ENCODE measurements around the gene DGKI. TPM values are rescaled to one million over a fixed set of nuclear protein-coding genes. Genes with fewer than 3 reads are reported as not detected.

The DGKI gene
- total RNA-seq, 1 donor from 2014 or later = 3.3 TPM

- DNase-seq (ENCODE audit: low spot score) = no peak
Observed at GRCh38 chr7:137871170-137871915, 24.6 kb upstream of the DGKI start.

DNA sequence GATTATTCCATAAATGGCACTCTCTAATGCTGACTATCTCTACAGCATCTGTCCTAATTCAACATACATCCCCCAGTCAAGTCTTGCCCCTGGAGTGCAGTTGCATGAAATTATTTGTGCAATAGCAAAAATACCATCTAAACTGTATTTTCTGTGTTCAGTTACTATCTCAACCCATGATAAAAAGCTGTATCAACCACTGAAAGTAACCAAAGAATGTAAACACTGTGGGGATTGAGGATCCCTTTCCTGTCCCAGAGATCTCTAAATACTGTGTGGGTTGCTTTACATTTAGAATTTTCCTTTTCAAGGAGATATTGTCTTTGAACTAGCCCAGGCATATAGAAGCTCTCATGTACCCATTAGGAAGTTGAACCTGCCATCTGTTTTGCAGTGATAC, 23.9 kb upstream of the DGKI start:
- no peak for DNase-seq (ENCODE audit: low spot score)

- DNase-seq (ENCODE audit: low spot score) = no peak
Observed at GRCh38 chr7:137870078-137870477, 23.3 kb upstream of the DGKI start.

GRCh38 chr7:137869260-137869659, 22.5 kb upstream of the DGKI start:
- no peak for DNase-seq (ENCODE audit: low spot score)

DNA sequence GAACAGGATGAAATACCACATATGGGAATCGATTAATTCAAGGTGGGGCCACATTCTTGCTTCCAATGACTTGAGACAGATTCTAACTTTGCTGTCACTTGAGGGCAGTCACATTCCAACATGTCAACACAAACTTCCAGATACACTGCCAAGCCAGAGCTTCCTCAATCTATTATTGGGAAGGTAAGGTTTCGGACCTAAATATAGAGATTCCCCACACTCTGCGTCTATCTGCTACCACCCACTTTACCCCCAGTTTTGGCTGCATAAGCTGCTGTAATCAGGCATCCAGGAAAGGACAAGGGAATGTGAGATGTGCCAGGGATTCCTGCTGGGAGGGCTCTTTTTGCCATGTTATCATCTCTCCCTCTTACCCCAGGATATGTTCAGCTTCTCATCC, 20.5 kb upstream of the DGKI start:
- no peak for DNase-seq (ENCODE audit: low spot score)

DNA sequence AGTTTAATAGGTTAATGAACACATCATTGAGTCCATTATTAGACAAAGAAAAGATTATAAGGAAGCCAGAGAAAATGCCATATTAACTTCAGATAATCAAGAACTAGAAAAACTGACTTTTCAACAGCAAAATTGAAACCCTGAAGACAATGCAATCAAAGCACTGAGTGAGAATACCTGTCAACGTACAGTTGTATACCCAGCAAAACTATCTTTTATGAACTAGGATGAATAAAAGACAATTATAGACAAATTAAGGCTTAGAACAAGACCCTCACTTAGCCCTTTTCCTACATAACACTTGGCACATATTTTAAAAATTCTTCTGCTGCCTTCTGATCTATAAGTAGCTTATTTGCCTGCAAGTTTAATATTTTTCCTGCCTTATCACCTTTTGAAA, 19.0 kb upstream of the DGKI start:
- DNase-seq (ENCODE audit: low spot score) = no peak

DNA sequence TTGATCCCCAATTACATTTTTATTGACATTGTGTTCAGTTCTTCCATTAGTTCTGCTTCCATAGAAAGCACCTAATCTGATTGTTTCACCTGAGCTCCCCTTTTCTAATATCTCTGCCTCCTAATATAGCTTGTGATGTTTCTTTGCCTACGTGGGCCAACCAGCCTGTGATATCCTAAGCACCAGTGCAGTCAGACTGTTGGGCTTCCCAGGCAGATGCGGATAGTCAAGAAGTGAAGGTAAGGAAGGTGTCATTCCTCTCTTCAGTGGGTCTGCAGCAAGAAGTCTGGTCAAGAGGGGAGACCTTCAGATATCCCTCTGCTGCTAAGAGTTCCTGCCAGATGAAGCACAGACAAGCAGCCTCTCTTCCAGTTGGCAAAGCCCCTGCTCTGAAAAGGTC, 16.2 kb upstream of the DGKI start:
- DNase-seq (ENCODE audit: low spot score) = no peak

DNA sequence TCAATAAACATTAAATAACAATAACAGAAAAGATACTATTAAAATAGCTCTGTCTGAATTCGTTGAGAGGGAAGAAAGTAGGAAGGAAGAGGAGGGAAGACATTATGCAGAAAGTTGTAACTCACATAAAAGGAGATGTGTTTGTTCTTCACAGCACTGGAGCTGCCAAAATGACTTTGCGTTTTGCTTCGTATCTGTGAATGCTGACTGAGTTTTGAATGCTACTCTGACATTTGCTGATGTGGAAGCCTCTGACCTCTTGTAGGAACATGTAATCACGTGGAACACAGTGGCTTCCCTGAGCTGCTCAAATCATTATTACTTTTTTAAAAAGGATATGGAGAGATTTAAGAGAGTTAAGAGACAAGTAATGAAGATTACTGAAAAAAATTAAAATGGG, 15.6 kb upstream of the DGKI start:
- no peak for DNase-seq (ENCODE audit: low spot score)

GRCh38 chr7:137860542-137860941, 13.8 kb upstream of the DGKI start:
- no peak for DNase-seq (ENCODE audit: low spot score)

DNA sequence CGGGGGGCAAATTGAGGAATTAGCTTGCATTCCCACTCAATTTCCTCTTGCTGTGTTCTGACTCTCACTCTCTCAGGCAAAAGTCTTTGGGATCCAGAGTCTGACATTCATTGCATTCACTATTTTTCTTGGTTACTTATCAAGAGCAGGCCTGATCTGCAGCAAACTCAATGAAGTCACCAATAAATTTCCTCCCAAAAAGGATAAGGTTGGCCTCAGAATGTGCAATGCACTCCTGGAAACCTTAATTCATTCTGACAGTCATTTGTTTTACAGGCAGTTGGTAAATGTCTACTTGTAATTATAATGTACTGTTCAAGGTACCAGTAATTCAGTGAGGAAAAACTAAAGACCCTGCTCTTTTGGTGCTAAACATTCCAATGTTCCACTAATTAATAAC, 6.3 kb upstream of the DGKI start:
- DNase-seq (ENCODE audit: low spot score) = no peak

- DNase-seq (ENCODE audit: low spot score) = no peak
Observed at GRCh38 chr7:137852108-137852507, 5.3 kb upstream of the DGKI start.

GRCh38 chr7:137850972-137851945, 4.5 kb upstream of the DGKI start:
- DNase-seq (ENCODE audit: low spot score) = no peak

DNA sequence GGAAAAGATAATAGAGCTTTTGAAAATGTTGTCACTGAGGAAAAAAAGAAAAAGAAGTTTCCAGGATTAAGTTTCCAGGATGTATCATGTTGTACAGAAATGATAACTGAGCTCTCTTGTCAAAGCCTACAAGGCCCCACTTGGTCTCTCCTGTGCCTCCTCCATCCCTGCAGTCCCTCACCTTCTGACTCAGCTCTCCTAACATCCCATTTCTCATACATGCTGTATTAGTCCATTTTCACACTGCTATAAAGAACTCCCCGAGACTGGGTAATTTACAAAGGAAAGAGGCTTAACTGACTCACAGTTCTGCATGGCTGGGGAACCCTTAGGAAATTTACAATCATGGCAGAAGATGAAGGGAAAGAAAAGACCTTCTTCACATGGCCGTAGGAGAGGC, 3.8 kb upstream of the DGKI start:
- no peak for DNase-seq (ENCODE audit: low spot score)

DNA sequence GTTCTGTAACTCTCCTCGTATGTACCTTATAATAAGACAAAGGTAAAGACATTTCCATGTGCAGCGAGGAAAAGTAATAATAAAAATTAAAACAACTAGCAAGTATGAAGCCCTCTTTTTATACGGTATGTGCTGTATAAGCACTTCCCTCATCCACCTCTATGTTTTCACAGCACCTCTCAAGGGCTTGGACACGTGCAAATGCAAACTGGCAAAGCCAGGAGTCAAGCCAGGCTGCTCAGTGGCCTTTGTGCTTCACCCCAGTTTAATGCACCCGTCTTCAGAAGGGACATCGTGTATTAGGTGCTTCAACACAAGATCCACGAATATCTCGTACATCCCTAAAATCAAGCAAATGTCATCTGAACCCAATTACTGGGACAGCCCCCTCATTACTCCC, 1.3 kb upstream of the DGKI start:
- DNase-seq (ENCODE audit: low spot score) = no peak

- no peak for DNase-seq (ENCODE audit: low spot score)
Observed at GRCh38 chr7:137847568-137848050, 835 bp upstream of the DGKI start.

- DNase-seq (ENCODE audit: low spot score) = no peak
Observed at GRCh38 chr7:137846549-137846826, 286 bp downstream of the DGKI start.

GRCh38 chr7:137844677-137845425, 1.9 kb downstream of the DGKI start:
- no peak for DNase-seq (ENCODE audit: low spot score)

- DNase-seq (ENCODE audit: low spot score) = no peak
Observed at GRCh38 chr7:137839903-137840779, 6.6 kb downstream of the DGKI start.

DNA sequence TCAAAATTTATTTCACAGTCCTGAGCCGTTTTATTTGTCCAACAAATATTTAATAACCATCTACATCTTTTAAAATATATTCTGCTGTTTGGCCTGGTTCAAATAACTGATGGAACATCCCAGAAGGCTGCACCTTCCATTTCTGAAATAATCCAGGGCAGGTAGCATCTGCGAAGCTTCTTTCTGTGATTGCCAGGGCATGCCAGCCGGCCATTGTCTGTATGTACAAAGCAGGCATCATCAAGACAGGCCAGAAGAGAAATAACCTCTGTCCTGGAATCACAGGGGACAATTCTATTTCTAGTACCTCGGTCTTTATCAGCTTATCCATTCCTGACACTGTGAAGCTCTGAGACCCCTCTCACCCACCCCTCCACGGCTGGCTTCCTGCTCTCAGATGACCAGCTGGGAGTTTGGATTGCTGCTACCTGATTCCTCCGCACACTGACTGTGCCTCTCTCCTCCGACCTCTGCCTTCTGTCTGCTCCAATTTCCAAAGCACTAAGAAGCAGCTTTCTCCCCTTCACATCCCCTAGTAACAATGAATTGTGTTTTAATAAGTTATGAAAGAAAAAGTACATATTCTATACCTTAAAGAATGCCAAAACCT, 8.0 kb downstream of the DGKI start:
- DNase-seq (ENCODE audit: low spot score) = no peak

GRCh38 chr7:137836541-137836940, 10.2 kb downstream of the DGKI start:
- no peak for DNase-seq (ENCODE audit: low spot score)

- no peak for DNase-seq (ENCODE audit: low spot score)
Observed at GRCh38 chr7:137836113-137836509, 10.7 kb downstream of the DGKI start.
